B cell (primary cell): ENCODE data around the gene RNF26. TPM values are rescaled to one million over a fixed set of nuclear protein-coding genes. Genes with fewer than 3 reads are reported as not detected.

Experiments
- ATAC-seq: fragments of 200-7000 bp; cut with Tn5 transposase; one replicate; pipeline ENCODE4 v1.10.0; 2021; ENCODE audit warnings: low read depth, mild to moderate bottlenecking, moderate number of reproducible peaks, moderate library complexity
- CTCF ChIA-PET: fragments of 350-600 bp; sonication (Branson Sonifier 250); formaldehyde crosslinking; loops from one replicate; lab custom pipeline; 2021; ENCODE audit warnings: antibody characterized with exemption, inconsistent platforms; lab: Charles Lee
- POLR2A ChIA-PET: fragments of 350-600 bp; sonication (Branson Sonifier 250); formaldehyde crosslinking; loops from one replicate; lab custom pipeline; 2021; ENCODE audit warnings: antibody characterized with exemption; lab: Charles Lee
- DNase-seq: peaks from one replicate; pipeline ENCODE4 v3.0.0; 2013
- H2AFZ ChIP-seq: 2 replicates; pipeline ENCODE4 v1.6.1; 2012; ENCODE audit warnings: mild to moderate bottlenecking, low read depth, low read length; ENCODE audit not compliant: insufficient read depth, poor library complexity, severe bottlenecking
- H3K27ac ChIP-seq, 2 donors: 1 replicate in 1 of 2; 2 replicates in 1 of 2; pipeline ENCODE4 v1.5.1; 2012 to 2013; ENCODE audit warnings: low read length in 2 of 2, mild to moderate bottlenecking in 2 of 2, moderate library complexity in 1 of 2
- H3K27me3 ChIP-seq, 4 experiments: fragments of 200-600 bp in 1 of 4; sonication (generic) in 1 of 4; replicated peaks in 1 of 4; 1 replicate in 2 of 4; 2 replicates in 2 of 4; pipeline versions ENCODE4 v1.6.1 to v1.7.0; 2013 to 2016; ENCODE audit warnings: low read length in 3 of 4, mild to moderate bottlenecking in 2 of 4, mixed read lengths in 1 of 4, moderate library complexity in 1 of 4; ENCODE audit not compliant: insufficient read depth in 4 of 4, control insufficient read depth in 3 of 4; ENCODE audit errors: control extremely low read depth in 1 of 4
- H3K36me3 ChIP-seq, 2 experiments: replicated peaks in 1 of 2; 1 replicate in 1 of 2; 2 replicates in 1 of 2; pipeline versions ENCODE4 v1.6.1 to v1.7.1; 2013; ENCODE audit warnings: low read length in 1 of 2; ENCODE audit not compliant: insufficient read depth in 2 of 2, control insufficient read depth in 1 of 2; ENCODE audit errors: control extremely low read depth in 1 of 2, extremely low read depth in 1 of 2
- H3K4me1 ChIP-seq, 2 donors: fragments of 200-600 bp in 1 of 2; sonication (generic) in 1 of 2; 1 replicate in 1 of 2; 2 replicates in 1 of 2; pipeline versions ENCODE4 v1.5.1 to v1.6.1; 2013 to 2017; ENCODE audit warnings: low read length in 2 of 2; ENCODE audit not compliant: control insufficient read depth in 2 of 2, insufficient read depth in 2 of 2
- H3K4me2 ChIP-seq: replicated peaks from 2 replicates; pipeline ENCODE3; 2012; ENCODE audit warnings: mild to moderate bottlenecking, low read depth, low read length; ENCODE audit not compliant: poor library complexity, severe bottlenecking
- H3K4me3 ChIP-seq, 5 experiments: fragments of 200-600 bp in 1 of 5; sonication (generic) in 1 of 5; 1 replicate in 3 of 5; 2 replicates in 2 of 5; pipeline versions ENCODE4 v1.5.1 to v1.7.0; 2011 to 2016; ENCODE audit warnings: low read length in 4 of 5, mild to moderate bottlenecking in 4 of 5, low read depth in 2 of 5, control low read depth in 1 of 5, moderate library complexity in 1 of 5; ENCODE audit not compliant: insufficient read depth in 1 of 5; ENCODE audit errors: control extremely low read depth in 1 of 5, extremely low read depth in 1 of 5
- H3K79me2 ChIP-seq: fragments of 200-600 bp; sonication (generic); one replicate; pipeline ENCODE4 v1.6.0; 2016; ENCODE audit warnings: low read length; ENCODE audit not compliant: control insufficient read depth, insufficient read depth
- H3K9ac ChIP-seq: fragments of 200-600 bp; sonication (generic); 2 replicates; pipeline ENCODE4 v1.6.1; 2017; ENCODE audit warnings: mild to moderate bottlenecking, low read length, moderate library complexity
- H3K9me3 ChIP-seq, 3 donors: one replicate each; pipeline versions ENCODE4 v1.6.1 to v1.7.1; 2013; ENCODE audit warnings: low read length in 2 of 3; ENCODE audit not compliant: control insufficient read depth in 2 of 3, insufficient read depth in 1 of 3; ENCODE audit errors: control extremely low read depth in 1 of 3
- H4K20me1 ChIP-seq: 2 replicates; pipeline ENCODE4 v1.6.0; 2012; ENCODE audit warnings: mild to moderate bottlenecking, low read length; ENCODE audit not compliant: insufficient read depth, control insufficient read depth, poor library complexity, severe bottlenecking
- H3K27ac Mint-ChIP-seq: one replicate; pipeline ENCODE4 v1.8.0; 2021; ENCODE audit warnings: mixed read lengths
- H3K27me3 Mint-ChIP-seq: one replicate; pipeline ENCODE4 v1.8.0; 2021; ENCODE audit warnings: mixed read lengths
- H3K4me1 Mint-ChIP-seq: one replicate; pipeline ENCODE4 v1.8.0; 2021; ENCODE audit warnings: mixed read lengths
- H3K4me3 Mint-ChIP-seq: one replicate; pipeline ENCODE4 v1.8.0; 2021; ENCODE audit warnings: mixed read lengths
- H3K9me3 Mint-ChIP-seq: one replicate; pipeline ENCODE4 v1.8.0; 2022; ENCODE audit warnings: mixed read lengths; ENCODE audit not compliant: insufficient read depth
- EZH2 ChIP-seq: IDR thresholded peaks from 2 replicates; pipeline ENCODE4 v1.6.1; 2012; ENCODE audit warnings: borderline replicate concordance, low read depth, mild to moderate bottlenecking, moderate library complexity, low read length; ENCODE audit not compliant: insufficient read depth, poor library complexity, severe bottlenecking
- WGBS: methylation state at CpG from one replicate; pipeline ENCODE4 v1.1.5; 2013; ENCODE audit warnings: missing lambda C conversion rate; ENCODE audit not compliant: insufficient coverage; 5-methylcytosine and 5-hydroxymethylcytosine counted together
- intact Hi-C: fragments of 100-400 bp; cut with micrococcal nuclease; formaldehyde crosslinking; loops from one replicate; pipeline ENCODE4 v1.10.0; 2022
- polyA plus RNA-seq: library from polyadenylated mRNA; depleted of rRNA; stranded (reverse); fragments of >200 nt; gene quantifications from 2 replicates; pipeline ENCODE4 v1.2.3, GENCODE V29; 2012
- total RNA-seq, 2 donors: library from RNA; stranded (reverse); fragments of 120-200 nt in 1 of 2; gene quantifications; 1 replicate in 1 of 2; 2 replicates in 1 of 2; pipeline versions ENCODE4 v1.2.3 to v1.2.4, GENCODE V29; 2013 to 2022
- TF ChIP-seq, protein P1 (sequence below): fragments of 200-600 bp; IDR thresholded peaks from one replicate; pipeline ENCODE4 v1.8.0; 2022; ENCODE audit warnings: antibody characterized with exemption, mild to moderate bottlenecking

Gene RNF26
- total and polyA plus RNA-seq, 2 donors (not counting 1 experiment from before 2014, with no cell fraction given) = 15.5 to 21.8 TPM

DNA sequence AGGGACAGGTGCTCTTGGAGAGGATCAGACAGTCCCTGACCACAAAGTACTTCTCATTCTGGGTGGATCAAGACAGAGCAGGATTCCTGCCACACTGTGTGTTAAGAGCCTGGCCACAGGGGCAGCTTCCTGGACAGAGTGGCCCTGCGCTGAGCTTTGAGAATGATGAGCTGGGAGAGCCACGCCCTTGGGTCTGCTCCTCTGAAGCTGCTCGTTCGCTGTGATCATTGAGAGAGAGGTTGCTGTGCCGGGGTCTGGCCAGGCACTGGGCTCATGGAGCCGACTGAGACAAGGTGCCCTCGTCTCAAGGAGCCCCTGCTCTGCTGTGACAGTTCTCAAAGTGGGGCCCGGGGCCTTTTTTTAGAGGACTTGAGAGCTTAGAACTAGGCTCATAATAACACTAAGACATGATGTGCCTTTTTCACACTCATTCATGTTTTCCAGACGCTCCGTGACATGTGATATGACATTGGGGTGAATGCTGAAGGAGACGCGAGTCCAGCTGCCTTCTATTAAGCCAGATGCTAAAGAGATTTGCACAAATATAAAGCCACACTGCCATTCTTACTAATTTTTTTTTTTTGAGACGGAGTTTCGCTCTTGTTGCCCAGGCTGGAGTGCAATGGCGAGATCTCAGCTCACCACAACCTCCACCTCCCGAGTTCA, 13.7 kb downstream of the RNF26 start:
- Histone ChIP-seq H3K27me3 (peaks cover 0 to 34% (median 7%) of the 10 kb centered on the region in 4 experiments), H3K4me3 (no peak overlapping the region), H2AFZ (no peak overlapping the region), H3K4me1 (no peaks in the 10 kb centered on the region), H3K9ac (no peak overlapping the region), H4K20me1 (no peaks in the 10 kb centered on the region), H3K36me3 (no peaks in the 10 kb centered on the region), H3K9me3 (no peaks in the 10 kb centered on the region), H3K4me2 (no peak overlapping the region), H3K79me2 (no peaks in the 10 kb centered on the region), H3K27ac (no peak overlapping the region)
- WGBS = 73% methylated on average over 10 of the region's 16 CpGs
- ChIA-PET POLR2A (no interaction called here), CTCF (interaction anchor here (2.2 kb wide), 1 partner anchor 8 kb away, joined by 12 read pairs; no protein-coding TSS in a partner anchor)
- no peaks in the 10 kb centered on the region for H3K4me1 Mint-ChIP-seq
- ATAC-seq = no peak
- peaks cover 65% of the 10 kb centered on the region for H3K27me3 Mint-ChIP-seq
- no peak overlapping the region for H3K27ac Mint-ChIP-seq
- intact Hi-C loops = no loop called here
- H3K4me3 Mint-ChIP-seq = no peak overlapping the region
- no peak for DNase-seq
- TF ChIP-seq EZH2 = no peak
- TF ChIP-seq, protein P1, sequence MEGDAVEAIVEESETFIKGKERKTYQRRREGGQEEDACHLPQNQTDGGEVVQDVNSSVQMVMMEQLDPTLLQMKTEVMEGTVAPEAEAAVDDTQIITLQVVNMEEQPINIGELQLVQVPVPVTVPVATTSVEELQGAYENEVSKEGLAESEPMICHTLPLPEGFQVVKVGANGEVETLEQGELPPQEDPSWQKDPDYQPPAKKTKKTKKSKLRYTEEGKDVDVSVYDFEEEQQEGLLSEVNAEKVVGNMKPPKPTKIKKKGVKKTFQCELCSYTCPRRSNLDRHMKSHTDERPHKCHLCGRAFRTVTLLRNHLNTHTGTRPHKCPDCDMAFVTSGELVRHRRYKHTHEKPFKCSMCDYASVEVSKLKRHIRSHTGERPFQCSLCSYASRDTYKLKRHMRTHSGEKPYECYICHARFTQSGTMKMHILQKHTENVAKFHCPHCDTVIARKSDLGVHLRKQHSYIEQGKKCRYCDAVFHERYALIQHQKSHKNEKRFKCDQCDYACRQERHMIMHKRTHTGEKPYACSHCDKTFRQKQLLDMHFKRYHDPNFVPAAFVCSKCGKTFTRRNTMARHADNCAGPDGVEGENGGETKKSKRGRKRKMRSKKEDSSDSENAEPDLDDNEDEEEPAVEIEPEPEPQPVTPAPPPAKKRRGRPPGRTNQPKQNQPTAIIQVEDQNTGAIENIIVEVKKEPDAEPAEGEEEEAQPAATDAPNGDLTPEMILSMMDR = no peak
- H3K9me3 Mint-ChIP-seq = no peaks in the 10 kb centered on the region

DNA sequence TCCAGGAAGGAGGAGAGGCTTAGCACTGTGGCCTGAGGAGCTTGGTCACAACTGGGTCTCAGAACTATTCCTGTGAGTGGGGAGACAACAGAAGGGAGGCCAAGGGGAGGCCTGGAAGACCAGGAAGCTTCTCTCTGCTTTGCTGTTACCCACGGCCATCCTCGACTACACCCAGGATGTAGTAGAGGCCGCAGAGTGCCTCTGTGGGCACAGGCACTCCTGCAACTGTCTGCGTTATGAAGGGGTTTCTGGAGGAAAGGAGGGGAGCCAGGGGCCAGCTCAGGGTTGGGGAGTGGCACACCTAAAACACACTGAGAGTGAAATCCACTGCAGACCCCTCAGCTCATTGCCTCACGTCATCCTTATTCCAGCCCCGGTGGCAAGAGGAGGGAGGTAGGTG, 16.0 kb downstream of the RNF26 start:
- no peak for TF ChIP-seq EZH2
- TF ChIP-seq, protein P1 = no peak
- Histone ChIP-seq H3K27ac (no peak overlapping the region), H3K36me3 (no peaks in the 10 kb centered on the region), H3K4me1 (no peaks in the 10 kb centered on the region), H3K4me3 (no peak overlapping the region), H4K20me1 (no peaks in the 10 kb centered on the region), H3K9ac (no peak overlapping the region), H3K27me3 (peaks cover 0 to 36% (median 8%) of the 10 kb centered on the region in 4 experiments), H3K79me2 (no peaks in the 10 kb centered on the region), H3K9me3 (no peaks in the 10 kb centered on the region), H3K4me2 (no peak overlapping the region), H2AFZ (no peak overlapping the region)
- ATAC-seq = no peak
- no peaks in the 10 kb centered on the region for H3K9me3 Mint-ChIP-seq
- ChIA-PET CTCF (interaction anchor here (1.0 kb wide), 1 partner anchor 27 kb away, joined by 3 read pairs; no protein-coding TSS in a partner anchor), POLR2A (no interaction called here)
- no peak overlapping the region for H3K4me3 Mint-ChIP-seq
- peaks cover 59% of the 10 kb centered on the region for H3K27me3 Mint-ChIP-seq
- 64% methylated on average over 5 of the region's 6 CpGs for WGBS
- intact Hi-C loops = no loop called here
- H3K4me1 Mint-ChIP-seq = no peaks in the 10 kb centered on the region
- no peak for DNase-seq
- H3K27ac Mint-ChIP-seq = no peak overlapping the region
